Loucy (cell line): ENCODE measurements around the gene ITPK1.

Experiments used
- H2AFZ ChIP-seq: fragments of 200-600 bp; sonication (generic); 2 replicates; pipeline ENCODE4 v1.6.0; 2016; ENCODE audit warnings: antibody characterized with exemption, mild to moderate bottlenecking, low read length, moderate library complexity
- H3F3A ChIP-seq: fragments of 200-600 bp; 2 replicates; pipeline ENCODE4 v1.6.0; 2016; ENCODE audit warnings: antibody characterized with exemption, low read depth, mild to moderate bottlenecking
- H3K27me3 ChIP-seq: fragments of 200-600 bp; sonication (generic); 2 replicates; pipeline ENCODE4 v1.6.1; 2014; ENCODE audit warnings: low read length, mild to moderate bottlenecking; ENCODE audit not compliant: insufficient read depth, poor library complexity, severe bottlenecking
- H3K36me3 ChIP-seq: fragments of 200-600 bp; sonication (generic); 2 replicates; pipeline ENCODE4 v1.6.1; 2016; ENCODE audit warnings: low read length; ENCODE audit not compliant: insufficient read depth
- H3K4me1 ChIP-seq: fragments of 200-600 bp; sonication (generic); 2 replicates; pipeline ENCODE4 v1.5.1; 2014; ENCODE audit warnings: low read length, mild to moderate bottlenecking; ENCODE audit not compliant: insufficient read depth, poor library complexity, severe bottlenecking
- H3K4me2 ChIP-seq: fragments of 200-600 bp; sonication (generic); 2 replicates; pipeline ENCODE4 v1.6.0; 2014; ENCODE audit warnings: antibody characterized with exemption, low read length, low read depth, mild to moderate bottlenecking; ENCODE audit not compliant: poor library complexity, severe bottlenecking
- H3K4me3 ChIP-seq: fragments of 200-600 bp; sonication (generic); 2 replicates; pipeline ENCODE4 v1.5.1; 2014; ENCODE audit warnings: low read length, mild to moderate bottlenecking, mixed read lengths; ENCODE audit not compliant: poor library complexity, severe bottlenecking
- H3K79me2 ChIP-seq: fragments of 200-600 bp; sonication (generic); 2 replicates; pipeline ENCODE4 v1.6.1; 2014; ENCODE audit warnings: low read length; ENCODE audit not compliant: insufficient read depth
- H3K9ac ChIP-seq: fragments of 200-600 bp; sonication (generic); 2 replicates; pipeline ENCODE4 v1.6.0; 2014; ENCODE audit warnings: mild to moderate bottlenecking, low read depth, low read length, moderate library complexity; ENCODE audit not compliant: poor library complexity, severe bottlenecking
- H3K9me2 ChIP-seq: fragments of 200-600 bp; sonication (generic); replicated peaks from 2 replicates; pipeline ENCODE4 v1.6.1; 2016; ENCODE audit warnings: low read depth, low read length, mixed read lengths
- H3K9me3 ChIP-seq: fragments of 200-600 bp; sonication (generic); 2 replicates; pipeline ENCODE4 v1.6.1; 2014; ENCODE audit warnings: mild to moderate bottlenecking, antibody characterized with exemption, low read length, low read depth; ENCODE audit not compliant: insufficient read depth
- H4K20me1 ChIP-seq: fragments of 200-600 bp; sonication (generic); 2 replicates; pipeline ENCODE4 v1.6.0; 2014; ENCODE audit warnings: antibody characterized with exemption, low read length, mild to moderate bottlenecking; ENCODE audit not compliant: insufficient read depth, poor library complexity, severe bottlenecking
- EZH2phosphoT487 ChIP-seq: fragments of 200-600 bp; IDR thresholded peaks from 2 replicates; pipeline ENCODE4 v1.6.1; 2018; ENCODE audit warnings: antibody characterized with exemption, mild to moderate bottlenecking, moderate library complexity, borderline replicate concordance
- TF ChIP-seq, protein P1 (sequence below): fragments of 200-600 bp; sonication (generic); conservative IDR thresholded peaks from 2 replicates; pipeline ENCODE4 v1.5.1; 2014; ENCODE audit warnings: mild to moderate bottlenecking, antibody characterized with exemption, low read length

The ITPK1 gene

DNA sequence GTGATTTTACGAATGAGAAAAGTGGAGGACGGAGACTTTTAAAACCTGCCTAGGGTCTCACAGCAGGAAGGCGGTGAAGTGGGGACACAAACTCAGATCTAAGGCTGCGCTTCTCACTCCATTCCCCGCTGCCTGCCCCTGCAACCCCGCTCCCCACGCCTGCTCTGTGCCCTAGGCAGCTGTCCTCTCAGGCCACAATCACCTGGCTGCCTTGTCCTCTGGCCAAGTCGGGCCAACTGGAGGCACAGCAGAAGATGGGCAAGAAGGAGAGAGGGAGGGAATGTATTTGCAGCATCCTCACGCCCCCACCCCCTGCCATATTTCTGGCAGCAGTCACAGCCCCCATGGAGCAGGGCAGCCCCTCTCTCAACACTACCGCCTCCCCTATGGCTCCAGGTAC is 97.8 kb downstream of the ITPK1 start:
- Histone ChIP-seq H3K79me2 (peaks cover 7% of the 10 kb centered on the region; the same call in 1 of the 2 replicates), H3K9ac (no peak overlapping the region), H3K4me1 (peaks cover 6% of the 10 kb centered on the region), H3F3A (no peaks in the 10 kb centered on the region), H3K9me3 (no peaks in the 10 kb centered on the region), H3K4me3 (no peak overlapping the region), H3K36me3 (peaks cover 24% of the 10 kb centered on the region; the same call in 1 of the 2 replicates), H3K27me3 (no peaks in the 10 kb centered on the region), H2AFZ (no peak overlapping the region), H3K4me2 (no peak overlapping the region), H4K20me1 (no peaks in the 10 kb centered on the region), H3K9me2 (no peaks in the 10 kb centered on the region)
- TF ChIP-seq, protein P1, sequence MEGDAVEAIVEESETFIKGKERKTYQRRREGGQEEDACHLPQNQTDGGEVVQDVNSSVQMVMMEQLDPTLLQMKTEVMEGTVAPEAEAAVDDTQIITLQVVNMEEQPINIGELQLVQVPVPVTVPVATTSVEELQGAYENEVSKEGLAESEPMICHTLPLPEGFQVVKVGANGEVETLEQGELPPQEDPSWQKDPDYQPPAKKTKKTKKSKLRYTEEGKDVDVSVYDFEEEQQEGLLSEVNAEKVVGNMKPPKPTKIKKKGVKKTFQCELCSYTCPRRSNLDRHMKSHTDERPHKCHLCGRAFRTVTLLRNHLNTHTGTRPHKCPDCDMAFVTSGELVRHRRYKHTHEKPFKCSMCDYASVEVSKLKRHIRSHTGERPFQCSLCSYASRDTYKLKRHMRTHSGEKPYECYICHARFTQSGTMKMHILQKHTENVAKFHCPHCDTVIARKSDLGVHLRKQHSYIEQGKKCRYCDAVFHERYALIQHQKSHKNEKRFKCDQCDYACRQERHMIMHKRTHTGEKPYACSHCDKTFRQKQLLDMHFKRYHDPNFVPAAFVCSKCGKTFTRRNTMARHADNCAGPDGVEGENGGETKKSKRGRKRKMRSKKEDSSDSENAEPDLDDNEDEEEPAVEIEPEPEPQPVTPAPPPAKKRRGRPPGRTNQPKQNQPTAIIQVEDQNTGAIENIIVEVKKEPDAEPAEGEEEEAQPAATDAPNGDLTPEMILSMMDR = no peak
- no peak for TF ChIP-seq EZH2phosphoT487

DNA sequence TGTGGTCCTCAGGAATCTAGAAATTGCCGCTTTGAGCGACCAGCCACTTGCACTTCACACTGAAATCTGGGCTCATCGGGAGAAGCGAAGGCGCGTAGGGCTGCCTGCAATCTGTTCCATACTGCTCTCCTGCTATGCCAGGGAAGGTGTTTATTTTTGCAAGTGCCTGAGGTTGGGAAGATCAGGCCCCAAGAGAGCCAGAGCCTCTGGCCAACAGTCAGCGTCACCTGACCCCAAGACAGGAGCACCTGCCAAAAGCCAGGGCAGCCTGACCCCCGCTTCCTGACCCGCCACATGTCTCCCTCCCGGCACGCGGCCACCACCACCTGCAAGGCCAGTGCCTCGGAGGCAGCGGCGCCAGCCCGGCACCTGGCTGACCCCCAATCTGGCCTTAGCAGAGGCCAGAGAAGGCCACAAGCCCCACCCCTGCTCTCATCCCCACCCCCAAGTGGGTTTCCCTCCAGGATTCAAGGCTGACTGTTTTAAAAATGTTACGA is 98.4 kb downstream of the ITPK1 start:
- Histone ChIP-seq H3K9me2 (no peaks in the 10 kb centered on the region), H3K9me3 (no peaks in the 10 kb centered on the region), H3F3A (no peaks in the 10 kb centered on the region), H3K27me3 (no peaks in the 10 kb centered on the region), H4K20me1 (no peaks in the 10 kb centered on the region), H3K9ac (no peak overlapping the region), H3K4me3 (no peak overlapping the region), H3K4me1 (peaks cover 6% of the 10 kb centered on the region), H3K79me2 (peaks cover 5% of the 10 kb centered on the region; the same call in 1 of the 2 replicates), H2AFZ (no peak overlapping the region), H3K4me2 (no peak overlapping the region), H3K36me3 (peaks cover 24% of the 10 kb centered on the region; the same call in 1 of the 2 replicates)
- TF ChIP-seq, protein P1 = no peak
- no peak for TF ChIP-seq EZH2phosphoT487

DNA sequence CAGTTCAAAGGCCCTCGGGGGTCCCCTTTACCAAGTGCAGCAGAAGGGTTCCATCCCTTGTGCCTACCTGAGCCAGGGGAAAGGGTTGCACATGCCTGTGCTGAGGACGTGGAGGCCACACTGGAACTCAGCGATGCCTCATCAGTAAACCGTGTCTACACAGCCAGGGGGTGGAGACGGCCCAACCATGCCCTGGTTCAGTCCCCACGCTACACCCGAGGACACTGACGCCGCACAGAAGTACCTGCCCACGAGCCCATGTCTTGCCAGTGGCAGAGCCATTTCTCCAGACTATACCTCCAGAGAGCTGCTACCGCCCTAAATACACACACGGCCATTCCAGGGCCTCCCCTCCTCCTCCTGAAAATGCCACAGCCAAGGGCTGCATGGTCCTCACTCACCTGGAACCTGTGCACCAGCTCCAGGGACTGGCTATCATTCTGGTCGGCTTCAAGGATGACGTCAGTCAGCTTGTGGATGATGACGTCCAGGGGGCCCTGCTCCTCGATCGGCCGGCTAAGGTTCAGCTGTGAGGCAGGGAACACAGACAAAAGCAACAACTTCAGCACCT is 99.4 kb downstream of the ITPK1 start:
- Histone ChIP-seq H4K20me1 (no peaks in the 10 kb centered on the region), H3K4me1 (peaks cover 8% of the 10 kb centered on the region), H3K9me3 (no peaks in the 10 kb centered on the region), H3K27me3 (no peaks in the 10 kb centered on the region), H3K9ac (no peak overlapping the region), H3K4me3 (no peak overlapping the region), H3K4me2 (no peak overlapping the region), H3K9me2 (no peaks in the 10 kb centered on the region), H3K79me2 (no peaks in the 10 kb centered on the region), H3K36me3 (peaks cover 24% of the 10 kb centered on the region; the same call in 1 of the 2 replicates), H2AFZ (no peak overlapping the region), H3F3A (no peaks in the 10 kb centered on the region)
- TF ChIP-seq, protein P1 = no peak
- no peak for TF ChIP-seq EZH2phosphoT487
